Stimulated activated CD4-positive, alpha-beta T cell treated with anti-CD3 and anti-CD28 coated beads, Interleukin-2, amount 100 ng/mL, for 48 hours (primary cell): ENCODE data around the gene AIFM3.

Source experiments
- DNase-seq, 2 donors: peaks; one replicate each; pipeline ENCODE4 v3.0.0-alpha.2; 2020

Gene AIFM3

DNA sequence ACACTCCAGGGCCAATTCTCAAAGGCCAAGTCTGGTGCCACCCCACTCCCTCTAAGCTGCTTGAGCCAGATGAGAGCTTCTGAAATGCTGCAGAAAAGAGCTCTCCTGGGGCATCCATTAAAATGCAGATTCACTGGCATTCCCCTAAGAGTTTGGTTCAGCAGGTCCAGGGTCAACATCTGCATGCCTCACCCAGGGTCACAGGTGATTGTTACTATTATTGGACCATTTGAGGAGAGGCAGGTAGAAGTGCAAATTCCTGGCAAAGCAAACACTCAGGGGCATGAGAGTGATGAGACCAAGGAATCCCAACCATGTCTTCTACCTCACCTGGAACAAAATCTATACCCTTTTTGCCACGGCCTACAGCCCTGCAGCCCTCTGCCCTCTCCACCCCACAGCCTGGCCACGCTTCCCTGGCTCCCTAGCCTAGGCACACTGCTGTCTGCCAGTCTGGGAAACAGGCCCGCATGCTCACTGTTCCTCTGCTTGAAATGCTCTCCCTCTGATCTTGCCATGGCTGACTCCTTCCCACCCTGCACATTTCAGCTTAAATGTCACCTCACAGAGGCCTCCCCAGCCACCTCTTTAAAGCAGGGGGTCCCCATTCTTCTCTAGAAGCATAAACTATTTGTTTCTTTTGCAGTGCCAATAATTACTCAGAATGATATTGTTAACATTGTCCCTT is 43.5 kb downstream of the AIFM3 start:
- no peak for DNase-seq

DNA sequence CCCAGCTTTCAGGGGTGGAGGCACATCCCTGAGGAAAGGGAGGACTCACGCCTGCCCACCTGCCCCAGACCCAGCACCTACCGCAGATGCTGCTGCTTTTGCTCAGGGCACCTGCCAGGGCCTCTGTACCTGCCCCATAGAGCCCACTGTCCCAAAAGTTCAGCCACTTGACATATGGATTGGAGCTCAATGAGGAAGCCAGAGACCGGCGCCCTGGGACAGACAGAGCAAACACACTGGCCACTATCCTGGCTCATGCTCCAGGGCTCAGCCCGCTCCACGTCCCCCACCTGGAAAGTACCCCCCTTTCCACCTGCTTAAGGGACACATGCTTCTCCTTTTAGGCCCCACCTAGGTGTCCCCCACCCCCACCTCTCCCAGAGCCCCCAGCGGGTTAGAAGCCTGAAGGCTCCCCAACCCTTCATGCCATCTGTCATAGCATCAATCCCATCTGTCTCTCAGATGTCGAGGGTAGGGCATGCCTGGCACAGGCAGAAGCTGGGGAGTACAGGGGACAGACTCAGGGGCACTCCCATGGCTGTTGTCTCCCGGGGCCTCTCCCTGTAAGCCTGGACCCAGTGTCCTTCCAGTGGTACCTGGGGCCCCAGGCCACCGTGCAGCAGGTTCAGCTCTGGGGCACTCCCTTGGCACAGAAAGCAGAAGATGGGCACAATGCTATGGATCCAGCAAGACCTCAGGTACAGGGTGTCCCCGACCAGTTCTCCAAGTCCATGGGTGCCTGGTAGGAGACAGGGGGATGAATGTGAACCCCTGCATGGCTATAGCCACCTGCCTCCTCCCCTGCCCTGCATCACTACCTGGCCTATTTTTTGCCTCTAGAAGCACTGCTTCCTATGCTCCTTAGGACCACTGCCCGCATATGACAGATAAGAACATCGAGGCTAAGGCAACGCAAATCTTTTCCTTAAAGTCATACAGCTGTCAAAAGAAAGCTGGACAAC is 45.7 kb downstream of the AIFM3 start:
- DNase-seq: no peak

DNA sequence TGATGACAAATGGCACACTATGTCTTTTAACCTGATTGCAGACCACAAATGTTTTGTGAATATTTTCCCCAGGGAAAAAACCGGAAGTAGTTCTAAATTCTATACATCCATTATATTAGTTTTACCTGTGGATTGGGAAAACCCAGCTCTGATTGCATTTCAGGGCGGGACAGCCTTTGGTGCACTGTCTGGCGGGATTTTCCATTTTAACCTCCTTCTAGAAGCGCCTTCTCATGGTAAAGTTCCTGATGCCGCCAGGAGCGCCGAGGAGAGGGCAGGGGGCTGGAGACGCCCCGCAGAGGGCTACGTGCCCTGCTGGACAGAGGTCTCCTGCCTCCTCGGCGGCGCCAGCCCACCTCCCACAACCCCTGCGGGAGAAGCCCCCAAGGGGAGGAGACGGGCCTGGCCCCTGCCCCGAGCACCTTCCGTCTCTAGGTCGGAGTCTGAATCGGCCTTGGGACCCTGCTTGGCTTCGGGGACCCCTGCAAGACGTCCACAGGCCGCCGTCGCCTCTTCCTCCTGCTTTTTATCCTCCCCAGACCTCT is 46.7 kb downstream of the AIFM3 start:
- no peak for DNase-seq

DNA sequence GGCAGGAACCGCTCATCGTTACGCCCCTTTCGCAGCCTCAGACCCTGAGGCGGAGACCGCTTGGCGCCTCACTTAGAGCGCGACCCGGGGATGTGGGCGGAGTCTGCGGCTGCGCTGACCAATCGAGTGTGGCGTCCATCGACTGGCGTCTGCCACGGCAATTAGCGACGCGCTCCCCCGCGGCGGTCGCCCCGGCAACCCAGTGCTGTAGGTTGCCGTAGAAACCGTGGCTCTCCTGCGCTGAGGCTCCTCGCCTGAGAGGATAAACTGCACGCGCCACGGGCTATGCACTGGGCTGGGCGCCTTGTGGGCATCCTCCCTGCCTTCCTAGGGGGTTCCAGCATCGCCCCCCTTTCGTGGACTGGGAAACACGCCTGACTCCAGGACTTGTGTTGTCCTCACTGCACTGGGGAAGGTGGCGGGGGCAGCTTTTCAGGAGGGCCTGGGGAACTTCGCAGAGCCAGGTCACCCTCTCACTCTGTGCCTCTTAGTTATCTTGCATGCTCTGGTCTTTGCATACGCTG is 47.2 kb downstream of the AIFM3 start:
- DNase-seq: peak; percentile 79 to 80

DNA sequence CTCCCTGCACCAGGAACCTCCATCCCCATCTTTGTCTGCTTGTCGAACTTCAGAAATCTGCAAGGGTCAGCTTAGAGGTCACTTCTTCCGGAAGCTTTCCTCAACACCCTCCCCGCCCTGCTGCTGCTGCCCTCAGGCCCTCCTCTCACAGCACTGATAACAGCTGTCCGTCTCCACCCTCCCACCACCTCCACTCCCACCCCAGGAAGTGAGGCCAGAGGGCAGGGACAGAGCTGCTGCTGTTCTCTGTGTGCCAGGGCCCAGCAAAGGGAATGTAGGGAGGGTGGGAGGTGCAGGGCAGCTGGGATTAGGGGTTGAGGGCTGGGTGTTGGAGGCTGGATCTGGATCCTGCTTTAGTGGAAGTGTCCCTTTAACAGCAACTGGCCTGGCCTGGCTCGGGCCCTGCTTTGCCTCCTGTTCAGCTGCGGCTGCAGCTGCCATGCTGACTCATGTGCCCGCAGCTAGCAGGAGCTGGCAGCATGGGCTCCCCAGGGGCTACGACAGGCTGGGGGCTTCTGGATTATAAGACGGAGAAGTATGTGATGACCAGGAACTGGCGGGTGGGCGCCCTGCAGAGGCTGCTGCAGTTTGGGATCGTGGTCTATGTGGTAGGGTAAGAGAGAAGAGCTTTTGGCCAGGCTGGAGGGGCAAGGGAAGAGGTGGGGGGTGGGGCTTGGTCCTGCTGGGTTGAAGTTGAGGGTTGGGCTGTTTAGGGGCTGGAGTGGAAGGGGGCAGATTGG is 47.8 kb downstream of the AIFM3 start, which contains the start of gene P2RX6:
P2RX6 (plus strand) TSS at position 440 of the 740 bp plus-strand sequence; CDS start at position 450, 10 bp downstream.
- no peak for DNase-seq

DNA sequence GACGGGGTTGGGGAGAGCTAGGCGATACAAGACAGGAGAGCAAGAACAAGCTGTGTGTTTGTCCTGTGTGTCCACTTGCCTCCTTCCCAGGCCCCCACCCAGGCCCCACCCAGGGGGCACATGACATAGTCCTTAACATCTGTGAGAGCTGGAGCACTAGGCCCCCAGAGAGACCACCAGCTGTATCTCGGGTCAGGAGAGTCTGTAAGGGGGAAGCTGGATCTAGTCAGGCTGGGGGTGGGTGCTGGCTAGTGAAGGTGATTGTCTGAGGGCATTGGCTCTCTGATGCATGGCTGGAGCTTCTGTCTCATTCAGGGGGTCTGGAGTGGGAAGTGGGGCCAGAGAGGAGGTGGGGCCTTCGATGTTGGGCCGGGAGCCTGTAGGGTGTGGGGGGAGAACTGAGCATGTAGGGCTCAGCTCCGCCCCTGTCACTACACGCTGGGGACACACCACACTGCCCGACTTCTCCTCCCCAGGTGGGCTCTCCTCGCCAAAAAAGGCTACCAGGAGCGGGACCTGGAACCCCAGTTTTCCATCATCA is 48.5 kb downstream of the AIFM3 start:
- no peak for DNase-seq

DNA sequence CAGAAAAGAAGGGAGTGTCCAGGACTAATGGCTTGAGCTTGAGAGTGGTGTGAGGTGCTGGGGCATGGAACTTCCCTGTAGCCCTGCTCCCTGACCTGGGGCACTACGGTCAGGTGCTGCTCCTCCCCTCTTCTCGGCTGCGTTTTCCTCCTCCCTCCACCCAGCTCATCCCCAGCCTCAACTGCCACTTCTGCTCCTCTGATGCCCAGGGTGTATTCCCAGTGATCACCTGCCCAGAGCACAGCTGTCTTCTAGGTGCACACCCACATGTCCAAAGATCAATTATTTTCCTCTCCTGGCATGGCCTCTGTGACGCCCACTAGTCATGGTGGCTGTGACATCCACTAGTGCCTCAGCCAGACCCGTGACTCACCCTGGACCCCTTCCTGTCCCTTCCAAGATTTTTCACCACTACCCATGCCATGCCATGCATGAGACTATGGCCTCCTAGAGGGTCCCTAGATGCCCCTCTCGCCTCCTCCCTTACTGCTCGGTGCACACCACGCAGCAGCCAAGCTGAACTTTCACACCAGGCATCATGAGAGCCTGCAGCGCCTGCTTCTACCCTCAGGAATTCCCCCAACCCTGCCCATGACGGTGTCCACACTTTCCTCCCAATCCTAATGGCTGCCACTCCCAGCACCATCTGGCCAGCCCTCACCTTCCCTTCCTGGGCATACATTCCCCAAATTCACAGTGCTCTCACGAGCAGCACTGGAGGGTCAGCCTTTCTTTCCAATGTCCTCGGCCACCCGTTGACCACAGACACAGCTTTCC is 49.8 kb downstream of the AIFM3 start:
- no peak for DNase-seq

DNA sequence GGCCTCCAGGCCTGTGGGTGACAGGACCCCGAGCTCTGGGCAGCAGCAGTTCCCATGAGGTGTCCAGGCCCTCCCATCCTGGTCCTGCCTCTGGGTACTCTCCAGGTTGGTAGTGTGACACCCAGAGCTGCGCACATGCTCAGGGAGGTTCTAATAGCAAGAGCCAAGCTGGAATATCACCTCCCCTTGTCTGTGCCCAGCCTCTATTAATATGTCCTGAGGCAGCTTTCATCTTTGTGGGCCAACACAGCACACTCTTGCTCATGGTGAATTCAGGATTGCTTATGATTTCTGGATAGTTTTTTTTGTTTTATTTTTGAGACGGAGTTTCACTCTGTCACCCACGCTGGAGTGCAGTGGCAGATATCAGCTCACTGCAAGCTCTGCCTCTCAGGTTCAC is 51.3 kb downstream of the AIFM3 start:
- no peak for DNase-seq

DNA sequence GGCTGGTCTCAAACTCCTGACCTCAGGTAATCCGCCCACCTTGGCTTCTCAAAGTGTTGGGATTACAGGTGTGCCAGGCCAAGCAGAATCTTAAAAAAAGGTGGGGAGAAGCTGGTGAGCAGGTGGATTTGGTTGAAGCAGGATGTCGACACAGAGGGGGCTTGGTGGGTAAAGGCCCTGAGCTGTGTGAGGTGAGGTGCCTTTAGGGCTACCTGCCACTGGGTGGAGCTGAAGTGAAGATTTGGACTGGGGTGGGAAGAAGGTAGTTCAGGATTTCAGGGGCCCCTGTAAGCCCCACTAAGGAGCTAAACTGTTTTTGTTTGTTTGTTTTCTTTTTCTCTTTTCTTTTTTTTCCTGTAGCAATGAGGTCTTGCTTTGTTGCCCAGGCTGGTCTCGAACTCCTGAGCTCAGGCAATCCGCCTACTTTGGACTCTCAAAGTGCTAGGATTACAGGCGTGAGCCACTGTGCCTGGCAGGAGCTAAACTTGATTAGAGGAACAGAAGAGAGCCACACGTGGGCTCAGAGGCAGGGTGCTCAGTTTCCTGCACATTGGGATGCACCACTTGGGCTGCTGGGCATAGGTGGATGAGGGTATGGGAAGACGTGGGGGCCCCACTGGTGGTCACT is 53.9 kb downstream of the AIFM3 start:
- no peak for DNase-seq

DNA sequence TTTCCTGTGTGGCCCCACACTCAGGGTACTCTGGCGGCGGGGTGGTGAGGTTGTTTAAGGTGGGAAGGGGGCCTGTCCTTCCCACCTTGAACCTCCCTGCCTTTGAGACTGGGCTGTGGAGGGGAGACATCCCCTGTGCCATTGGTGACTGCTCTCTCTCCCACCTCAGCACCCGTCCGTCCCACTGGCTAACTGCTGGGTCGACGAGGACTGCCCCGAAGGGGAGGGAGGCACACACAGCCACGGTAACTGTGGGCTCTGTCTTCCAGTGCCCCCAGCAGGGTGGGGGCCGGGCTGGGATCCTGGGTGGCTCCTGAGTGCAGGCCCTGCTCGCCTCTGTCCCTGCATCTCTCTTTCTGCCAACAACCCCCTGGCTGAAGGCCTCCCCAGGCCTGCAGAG is 55.5 kb downstream of the AIFM3 start:
- DNase-seq: no peak

DNA sequence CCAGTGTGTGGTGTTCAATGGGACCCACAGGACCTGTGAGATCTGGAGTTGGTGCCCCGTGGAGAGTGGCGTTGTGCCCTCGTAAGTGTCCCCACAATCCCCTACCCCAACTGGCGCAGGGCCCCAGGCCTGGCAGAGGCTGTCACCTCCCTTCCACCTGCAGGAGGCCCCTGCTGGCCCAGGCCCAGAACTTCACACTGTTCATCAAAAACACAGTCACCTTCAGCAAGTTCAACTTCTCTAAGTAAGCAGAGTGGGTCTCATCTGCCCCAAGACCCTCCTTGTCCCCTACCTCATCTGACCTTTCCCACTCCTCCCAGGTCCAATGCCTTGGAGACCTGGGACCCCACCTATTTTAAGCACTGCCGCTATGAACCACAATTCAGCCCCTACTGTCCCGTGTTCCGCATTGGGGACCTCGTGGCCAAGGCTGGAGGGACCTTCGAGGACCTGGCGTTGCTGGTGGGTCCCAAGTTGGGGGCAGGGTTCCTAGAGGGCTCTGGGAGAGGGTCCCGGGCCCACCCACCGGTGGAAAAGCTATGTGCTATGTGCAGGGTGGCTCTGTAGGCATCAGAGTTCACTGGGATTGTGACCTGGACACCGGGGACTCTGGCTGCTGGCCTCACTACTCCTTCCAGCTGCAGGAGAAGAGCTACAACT is 56.0 kb downstream of the AIFM3 start:
- no peak for DNase-seq

DNA sequence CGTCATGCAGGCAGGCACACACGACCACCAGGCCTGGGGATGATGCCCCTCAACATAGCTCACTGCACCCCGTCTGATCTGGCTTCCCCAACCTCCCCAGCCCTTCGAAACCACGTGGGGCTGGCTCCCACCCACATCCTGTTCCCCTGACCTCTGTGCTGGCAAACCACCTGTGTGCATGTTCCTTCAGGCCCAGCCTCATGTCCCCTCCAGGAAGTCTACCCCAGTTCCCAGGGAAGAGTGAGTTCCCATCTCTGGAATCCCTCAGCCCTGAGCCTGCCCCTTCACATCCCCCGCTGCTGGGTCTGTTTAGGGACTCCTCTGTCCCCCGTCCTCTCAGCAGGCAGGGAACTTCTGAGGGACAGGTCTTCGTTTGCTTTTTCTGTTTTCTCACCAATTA is 58.2 kb downstream of the AIFM3 start:
- no peak for DNase-seq

DNA sequence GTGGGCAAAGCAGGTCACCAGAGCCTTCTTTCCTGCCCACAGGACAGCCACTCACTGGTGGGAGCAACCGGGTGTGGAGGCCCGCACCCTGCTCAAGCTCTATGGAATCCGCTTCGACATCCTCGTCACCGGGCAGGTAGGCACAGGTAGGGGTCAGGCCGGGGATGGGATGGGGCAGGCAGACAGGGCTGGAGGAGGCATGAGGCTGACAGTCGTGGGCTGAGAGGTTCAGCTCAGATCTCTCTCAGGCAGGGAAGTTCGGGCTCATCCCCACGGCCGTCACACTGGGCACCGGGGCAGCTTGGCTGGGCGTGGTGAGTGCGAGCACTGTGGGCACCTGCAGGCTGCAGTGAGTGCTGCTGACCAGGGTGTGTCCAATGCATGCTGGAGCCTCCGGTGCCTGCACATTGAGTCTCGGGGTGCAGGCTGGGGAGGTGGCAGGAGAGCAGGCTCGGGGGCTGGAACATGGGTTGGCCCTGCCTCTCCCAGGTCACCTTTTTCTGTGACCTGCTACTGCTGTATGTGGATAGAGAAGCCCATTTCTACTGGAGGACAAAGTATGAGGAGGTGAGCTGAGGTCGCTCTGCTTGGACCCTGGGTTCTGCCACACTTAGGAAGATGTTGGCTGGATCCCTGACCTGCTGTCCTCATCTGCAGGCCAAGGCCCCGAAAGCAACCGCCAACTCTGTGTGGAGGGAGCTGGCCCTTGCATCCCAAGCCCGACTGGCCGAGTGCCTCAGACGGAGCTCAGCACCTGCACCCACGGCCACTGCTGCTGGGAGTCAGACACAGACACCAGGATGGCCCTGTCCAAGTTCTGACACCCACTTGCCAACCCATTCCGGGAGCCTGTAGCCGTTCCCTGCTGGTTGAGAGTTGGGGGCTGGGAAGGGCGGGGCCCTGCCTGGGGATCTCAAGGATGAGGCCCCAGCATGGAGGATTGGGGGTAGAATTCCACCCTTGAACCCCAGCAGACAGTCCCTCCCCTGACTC is 59.0 kb downstream of the AIFM3 start:
- no peak for DNase-seq

DNA sequence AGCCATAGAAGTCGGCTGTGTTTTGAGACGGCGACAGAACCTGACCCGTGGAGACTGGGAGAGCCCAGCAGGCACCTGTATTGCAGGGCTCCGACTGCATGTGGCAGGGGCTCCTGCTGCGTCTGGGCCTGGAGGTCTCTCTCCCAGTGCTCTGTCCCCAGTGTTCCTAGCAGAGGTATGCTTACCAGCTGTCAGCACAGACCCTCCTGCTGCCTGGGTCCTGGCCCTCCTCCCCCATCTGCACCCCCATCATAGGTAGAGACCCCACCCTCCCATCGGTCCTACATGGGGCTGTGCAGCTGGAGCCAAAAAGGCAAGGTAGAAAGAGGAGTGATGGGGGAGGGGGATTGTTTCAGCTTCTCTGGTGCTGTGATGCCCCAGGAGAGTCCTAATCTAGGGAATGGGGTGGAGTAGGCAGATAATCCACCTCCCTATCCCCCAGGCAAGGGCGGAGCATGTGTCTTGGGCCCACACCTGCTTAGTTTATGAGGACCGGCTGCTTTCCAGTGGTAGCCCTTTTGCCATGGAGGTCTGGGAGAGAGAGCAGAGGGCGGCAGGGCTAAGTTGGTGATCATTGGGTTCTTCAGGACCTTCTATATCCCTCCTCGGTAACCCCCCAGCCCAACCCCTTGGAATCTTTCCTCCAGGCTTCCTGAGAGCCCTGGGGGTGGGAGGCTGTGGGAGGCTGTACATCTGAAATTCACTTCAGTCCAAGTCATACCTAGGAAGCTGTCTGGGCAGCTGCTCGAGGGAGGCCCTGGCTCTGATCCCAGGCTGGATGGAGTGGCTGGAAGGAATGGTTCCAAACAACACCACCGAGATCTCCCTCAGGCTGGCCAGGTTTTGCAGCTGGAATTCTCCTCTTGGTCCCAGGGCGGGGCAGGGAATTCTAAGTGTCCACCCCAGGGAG is 60.0 kb downstream of the AIFM3 start:
- no peak for DNase-seq

DNA sequence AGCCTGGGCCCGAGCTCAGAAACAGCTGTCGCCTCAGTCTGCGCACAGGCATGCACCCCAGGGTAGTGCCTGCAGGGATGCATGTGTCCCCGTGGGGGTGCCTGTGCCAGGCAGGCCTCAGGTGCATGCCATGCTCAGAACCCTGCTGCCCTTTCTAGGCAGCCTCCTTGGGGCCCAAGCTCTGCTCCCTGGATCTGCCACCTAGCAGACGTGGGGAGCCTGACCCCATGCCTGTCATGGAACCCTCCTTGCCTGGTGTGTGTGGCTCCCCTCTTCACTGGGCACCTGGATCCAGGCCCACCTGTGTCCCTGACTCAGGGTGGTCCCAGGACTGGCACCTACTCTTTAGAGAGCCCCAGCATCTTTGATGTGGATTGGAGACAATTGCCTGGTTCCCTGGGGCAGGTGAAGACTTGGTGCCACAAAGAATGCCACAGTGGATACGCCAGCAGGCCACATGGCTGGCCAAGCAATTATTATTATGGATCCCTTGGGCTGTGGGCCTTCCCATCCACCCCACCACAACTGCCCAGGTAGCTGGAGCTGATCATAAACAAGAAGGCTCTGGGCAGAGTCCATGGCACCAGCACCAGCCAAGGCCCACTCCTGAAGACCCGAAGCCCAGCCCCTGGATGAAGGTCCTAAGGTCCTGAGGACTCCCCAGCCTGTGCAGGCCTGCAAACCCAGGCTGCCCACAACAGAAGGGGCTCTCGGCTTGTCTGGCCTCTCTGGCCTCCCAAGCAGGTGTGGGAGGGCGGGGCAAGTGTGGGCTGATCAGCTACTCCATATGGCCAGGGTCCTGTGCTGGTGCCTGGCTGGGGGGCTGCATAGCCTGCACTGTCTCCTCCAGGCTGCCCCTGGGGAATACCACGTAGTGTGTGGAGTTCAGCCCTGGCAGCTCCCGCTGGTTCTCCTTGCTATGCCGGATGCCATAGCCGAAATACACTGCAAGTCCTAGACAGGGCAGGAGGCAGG is 61.5 kb downstream of the AIFM3 start:
- no peak for DNase-seq

DNA sequence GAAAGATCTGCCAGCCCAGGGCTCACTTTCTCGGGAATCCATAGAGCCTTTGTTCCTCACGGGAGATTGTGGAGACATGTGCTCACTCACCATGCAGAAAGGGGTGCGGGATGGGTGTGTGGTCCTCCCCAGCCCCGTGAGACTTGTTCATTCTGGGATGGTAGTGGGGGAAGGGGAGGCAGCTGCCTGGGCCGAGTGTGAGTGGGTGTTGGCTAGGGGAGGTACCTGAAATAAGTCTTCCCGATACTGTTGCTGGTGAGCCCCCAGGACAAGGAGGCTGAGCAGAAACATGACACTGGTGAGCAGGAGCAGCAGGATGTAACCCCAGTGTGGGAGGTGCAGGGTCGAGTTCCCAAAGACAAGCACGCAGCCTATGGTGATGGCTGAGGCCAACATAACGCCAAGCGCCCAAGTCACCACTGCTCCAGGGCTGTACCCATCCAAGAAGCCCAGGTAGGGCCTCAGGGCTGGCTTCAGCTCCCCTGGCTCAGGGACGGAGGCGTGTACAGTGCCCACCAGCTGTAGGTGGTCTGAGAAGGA is 62.5 kb downstream of the AIFM3 start:
- DNase-seq: no peak

DNA sequence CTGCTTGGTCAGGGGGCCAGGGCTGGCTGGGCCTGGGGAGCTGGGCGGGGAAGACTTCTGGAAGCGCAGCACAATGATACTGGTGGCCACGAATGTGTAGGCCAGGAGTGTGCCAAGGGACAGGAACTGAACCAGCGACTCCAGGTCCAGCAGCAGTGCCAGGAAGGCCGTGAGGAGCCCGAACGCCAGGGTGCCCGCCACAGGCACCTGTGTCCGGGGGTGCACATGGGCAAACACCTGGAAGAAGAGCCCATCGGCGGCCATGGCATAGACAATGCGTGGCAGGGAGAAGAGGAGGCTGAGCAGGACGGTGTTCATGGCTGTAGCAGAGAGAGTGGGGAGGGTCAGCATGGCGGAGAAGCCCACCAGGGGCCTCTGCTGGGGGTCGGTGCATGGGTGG is 63.0 kb downstream of the AIFM3 start:
- DNase-seq: no peak
